KMS-11 (cell line): ENCODE data around the gene RITA1.
"Not testable (repeated sequence)": the region's sequence is repeated elsewhere in the genome, so short reads cannot be mapped to it uniquely, and the experiment has no call there.

Experiments
- H2AFZ ChIP-seq: fragments of 200-600 bp; sonication (generic); 2 replicates; pipeline ENCODE4 v1.6.1; 2016; ENCODE audit warnings: antibody characterized with exemption, mixed run types, low read depth
- H3K27ac ChIP-seq: fragments of 200-600 bp; sonication (generic); 2 replicates; pipeline ENCODE4 v1.6.1; 2016; ENCODE audit warnings: mild to moderate bottlenecking, mixed run types
- H3K27me3 ChIP-seq: fragments of 200-600 bp; sonication (generic); 2 replicates; pipeline ENCODE4 v1.6.1; 2017; ENCODE audit warnings: mild to moderate bottlenecking, low read depth, mixed run types, moderate library complexity; ENCODE audit not compliant: insufficient read depth
- H3K36me3 ChIP-seq: fragments of 200-600 bp; sonication (generic); 2 replicates; pipeline ENCODE4 v1.6.1; 2017; ENCODE audit warnings: mild to moderate bottlenecking, mixed run types; ENCODE audit not compliant: insufficient read depth
- H3K4me1 ChIP-seq: fragments of 200-600 bp; sonication (generic); 2 replicates; pipeline ENCODE4 v1.6.1; 2016; ENCODE audit warnings: mild to moderate bottlenecking, low read depth, mixed run types; ENCODE audit not compliant: poor library complexity, severe bottlenecking
- H3K4me2 ChIP-seq: fragments of 200-600 bp; sonication (generic); 2 replicates; pipeline ENCODE4 v1.7.0; 2016; ENCODE audit warnings: mild to moderate bottlenecking, mixed run types
- H3K4me3 ChIP-seq: fragments of 200-600 bp; sonication (generic); IDR thresholded peaks from 2 replicates; pipeline ENCODE4 v1.6.1; 2017; ENCODE audit warnings: low read depth, low read length, mixed read lengths; ENCODE audit not compliant: insufficient read depth
- H3K79me2 ChIP-seq: fragments of 200-600 bp; sonication (generic); 2 replicates; pipeline ENCODE4 v1.6.1; 2016; ENCODE audit warnings: low read depth, mixed run types; ENCODE audit not compliant: insufficient read depth
- H3K9ac ChIP-seq: fragments of 200-600 bp; sonication (generic); 2 replicates; pipeline ENCODE4 v1.6.1; 2016; ENCODE audit warnings: mild to moderate bottlenecking, mixed run types
- H4K20me1 ChIP-seq: fragments of 200-600 bp; sonication (generic); 2 replicates; pipeline ENCODE4 v1.6.1; 2016; ENCODE audit warnings: mild to moderate bottlenecking, mixed run types; ENCODE audit not compliant: insufficient read depth
- TF ChIP-seq, protein P1 (sequence below): fragments of 200-600 bp; sonication (generic); conservative IDR thresholded peaks from 2 replicates; pipeline ENCODE4 v1.6.1; 2017; ENCODE audit warnings: low read depth, mild to moderate bottlenecking, antibody characterized with exemption, low read length, moderate library complexity, mixed read lengths

Gene RITA1

DNA sequence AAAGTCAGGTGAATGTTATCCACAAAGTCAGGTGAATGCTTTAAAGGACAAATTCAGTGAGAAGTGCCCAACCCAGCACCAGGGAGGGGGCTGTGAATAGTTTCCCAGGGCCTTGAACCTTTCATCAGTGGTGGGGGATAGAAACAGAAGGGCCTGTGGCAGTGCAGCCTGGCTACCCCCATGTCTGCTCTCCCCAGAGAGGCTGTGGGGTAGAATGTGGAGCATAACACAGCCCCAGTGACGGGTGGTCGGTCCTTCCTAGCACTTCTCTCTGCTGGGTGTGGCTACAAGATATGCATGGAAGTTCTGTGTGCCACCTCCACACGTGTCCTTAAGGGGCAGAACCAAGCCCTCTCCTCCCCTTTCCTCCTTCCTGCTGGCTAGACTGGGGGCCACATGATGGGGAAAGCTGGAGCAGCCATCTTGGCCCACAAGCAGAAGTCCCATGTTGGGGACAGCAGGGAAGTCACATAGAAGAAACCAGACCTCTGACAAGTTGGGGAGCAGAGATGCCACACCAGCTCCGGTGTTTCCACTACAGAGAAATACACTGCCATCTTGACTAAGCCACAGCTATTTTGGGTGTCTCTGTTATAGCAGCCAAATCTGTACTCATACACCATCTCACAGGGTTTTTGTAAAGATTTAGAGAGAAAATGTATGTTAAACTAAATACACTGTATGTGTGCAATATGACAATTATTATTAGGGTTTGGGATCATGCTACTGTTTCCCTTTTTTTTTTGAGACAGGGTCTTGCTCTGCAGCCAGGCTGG, 17.0 kb downstream of the RITA1 start:
- Histone ChIP-seq H3K9ac (no peak overlapping the region), H4K20me1 (no peaks in the 10 kb centered on the region), H3K4me3 (no peak overlapping the region), H3K27me3 (no peaks in the 10 kb centered on the region), H3K36me3 (no peaks in the 10 kb centered on the region), H3K4me2 (no peak overlapping the region), H3K27ac (no peak overlapping the region), H3K4me1 (peaks cover 19% of the 10 kb centered on the region), H3K79me2 (no peaks in the 10 kb centered on the region), H2AFZ (no peak overlapping the region)
- TF ChIP-seq, protein P1, sequence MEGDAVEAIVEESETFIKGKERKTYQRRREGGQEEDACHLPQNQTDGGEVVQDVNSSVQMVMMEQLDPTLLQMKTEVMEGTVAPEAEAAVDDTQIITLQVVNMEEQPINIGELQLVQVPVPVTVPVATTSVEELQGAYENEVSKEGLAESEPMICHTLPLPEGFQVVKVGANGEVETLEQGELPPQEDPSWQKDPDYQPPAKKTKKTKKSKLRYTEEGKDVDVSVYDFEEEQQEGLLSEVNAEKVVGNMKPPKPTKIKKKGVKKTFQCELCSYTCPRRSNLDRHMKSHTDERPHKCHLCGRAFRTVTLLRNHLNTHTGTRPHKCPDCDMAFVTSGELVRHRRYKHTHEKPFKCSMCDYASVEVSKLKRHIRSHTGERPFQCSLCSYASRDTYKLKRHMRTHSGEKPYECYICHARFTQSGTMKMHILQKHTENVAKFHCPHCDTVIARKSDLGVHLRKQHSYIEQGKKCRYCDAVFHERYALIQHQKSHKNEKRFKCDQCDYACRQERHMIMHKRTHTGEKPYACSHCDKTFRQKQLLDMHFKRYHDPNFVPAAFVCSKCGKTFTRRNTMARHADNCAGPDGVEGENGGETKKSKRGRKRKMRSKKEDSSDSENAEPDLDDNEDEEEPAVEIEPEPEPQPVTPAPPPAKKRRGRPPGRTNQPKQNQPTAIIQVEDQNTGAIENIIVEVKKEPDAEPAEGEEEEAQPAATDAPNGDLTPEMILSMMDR = no peak

DNA sequence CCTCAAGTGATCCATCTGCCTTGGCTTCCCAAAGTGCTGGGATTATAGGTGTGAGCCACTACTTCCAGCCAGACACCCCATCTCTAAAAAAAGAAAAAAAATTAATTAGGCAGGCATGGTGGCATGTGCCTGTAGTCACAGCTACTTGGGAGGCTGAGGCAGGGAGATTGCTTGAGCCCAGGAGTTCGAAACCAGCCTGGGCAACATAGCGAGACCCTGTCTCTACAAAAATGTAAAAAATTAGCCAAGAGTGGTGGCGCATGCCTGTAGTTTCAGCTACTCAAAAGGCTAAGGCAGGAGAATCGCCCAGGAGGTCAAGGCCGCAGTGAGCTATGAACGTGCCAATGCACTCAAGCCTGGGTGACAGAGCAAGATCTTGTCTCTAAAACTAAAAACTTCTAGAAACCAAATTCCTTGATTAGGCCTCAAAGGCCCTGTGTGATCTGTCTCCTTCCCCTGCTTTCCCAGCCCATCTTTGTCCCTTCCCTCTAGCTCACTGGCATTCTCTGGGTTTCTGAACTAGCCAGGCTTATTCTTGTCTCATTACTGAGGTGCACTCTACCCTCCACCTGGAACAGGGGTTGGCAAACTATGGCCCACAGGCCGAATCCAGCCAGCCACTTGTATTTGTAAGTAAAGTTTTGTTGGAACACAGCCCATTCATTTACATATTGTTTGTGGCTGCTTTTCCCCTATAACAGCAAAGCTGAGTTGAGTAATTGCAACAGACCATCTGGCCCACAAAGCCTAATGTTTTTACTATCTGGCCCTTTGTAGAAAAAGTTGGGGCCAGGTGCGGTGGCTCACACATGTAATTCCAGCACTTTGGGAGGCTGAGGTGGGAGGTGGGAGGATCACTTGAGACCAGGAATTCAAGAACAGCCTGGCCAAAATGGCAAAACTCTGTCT, 18.6 kb downstream of the RITA1 start:
- Histone ChIP-seq H3K4me2 (no peak overlapping the region), H3K36me3 (no peaks in the 10 kb centered on the region), H3K4me3 (no peak overlapping the region), H3K27me3 (no peaks in the 10 kb centered on the region), H3K4me1 (peaks cover 35% of the 10 kb centered on the region), H3K79me2 (no peaks in the 10 kb centered on the region), H3K9ac (no peak overlapping the region), H2AFZ (no peak overlapping the region), H3K27ac (no peak overlapping the region), H4K20me1 (no peaks in the 10 kb centered on the region)
- TF ChIP-seq, protein P1 = no peak

DNA sequence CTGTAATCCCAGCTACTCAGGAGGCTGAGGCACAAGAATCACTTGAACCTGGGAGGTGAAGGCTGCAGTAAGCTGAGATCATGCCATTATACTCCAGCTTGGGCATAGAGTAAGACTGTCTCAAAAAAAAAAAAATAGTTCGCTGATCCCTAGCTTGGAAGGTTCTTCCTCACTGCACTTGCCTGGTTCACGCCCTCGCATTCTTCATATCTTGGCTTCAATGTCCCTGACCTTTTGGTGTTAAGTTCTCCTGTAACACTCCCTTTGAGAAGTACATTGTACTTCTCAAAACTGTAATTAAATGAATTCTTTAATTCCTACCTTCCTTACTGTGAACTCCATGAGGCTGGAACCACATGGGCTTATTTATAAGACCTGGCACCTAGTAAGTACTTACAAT, 19.3 kb downstream of the RITA1 start:
- TF ChIP-seq, protein P1 = no peak
- Histone ChIP-seq H2AFZ (no peak overlapping the region), H3K27ac (no peak overlapping the region), H4K20me1 (no peaks in the 10 kb centered on the region), H3K4me1 (peaks cover 42% of the 10 kb centered on the region), H3K27me3 (no peaks in the 10 kb centered on the region), H3K36me3 (no peaks in the 10 kb centered on the region), H3K4me3 (no peak overlapping the region), H3K9ac (no peak overlapping the region), H3K79me2 (no peaks in the 10 kb centered on the region), H3K4me2 (no peak overlapping the region)

GRCh38 chr12:113206802-113207201, 21.3 kb downstream of the RITA1 start:
- H3K36me3 ChIP-seq, H3K27me3 ChIP-seq, H3K9ac ChIP-seq, H3K27ac ChIP-seq, H4K20me1 ChIP-seq, H3K4me3 ChIP-seq, H3K79me2 ChIP-seq, H2AFZ ChIP-seq: not testable (repeated sequence)
- H3K4me1 ChIP-seq = peaks cover 60% of the 10 kb centered on the region
- H3K4me2 ChIP-seq = peak overlapping the region; percentile 95
